Umbilical cord (tissue), 2 donors: ENCODE data around the gene TSPAN16. TPM values are rescaled to one million over a fixed set of nuclear protein-coding genes. Genes with fewer than 3 reads are reported as not detected.

Experiments
- DNase-seq: peaks from one replicate; pipeline ENCODE4 v3.0.0-alpha.2; 2015; ENCODE audit warnings: low spot score
- total RNA-seq: library from RNA; depleted of rRNA; stranded (reverse); fragments of >200 nt; gene quantifications from one replicate; pipeline ENCODE4 v1.2.3, GENCODE V29; 2014; ENCODE audit warnings: low replicate concordance; ENCODE audit not compliant: insufficient read depth

The TSPAN16 gene
- total RNA-seq = not detected

GRCh38 chr19:11295665-11296245 is at the start of gene TSPAN16:
Gene TSPAN16, plus strand, starts transcription at chr19:11296160. Its CDS starts 138 bp downstream, at chr19:11296298.
- no peak for DNase-seq

GRCh38 chr19:11246941-11247340 is 49.0 kb upstream of the TSPAN16 start:
- DNase-seq = no peak

- DNase-seq = no peak
These were observed 48.6 kb upstream of the TSPAN16 start for GRCh38 chr19:11247391-11247790.

GRCh38 chr19:11247934-11248333 is 48.0 kb upstream of the TSPAN16 start:
- no peak for DNase-seq

- DNase-seq = no peak
These were observed 47.1 kb upstream of the TSPAN16 start for GRCh38 chr19:11248852-11249251.

GRCh38 chr19:11251217-11251616 is 44.7 kb upstream of the TSPAN16 start:
- DNase-seq = no peak

GRCh38 chr19:11251650-11252314 is 44.2 kb upstream of the TSPAN16 start:
- no peak for DNase-seq

- DNase-seq = no peak
These were observed 43.1 kb upstream of the TSPAN16 start for GRCh38 chr19:11252665-11253355.

GRCh38 chr19:11254666-11255065 is 41.3 kb upstream of the TSPAN16 start:
- no peak for DNase-seq

- peak; percentile 83 for DNase-seq
These were observed 39.8 kb upstream of the TSPAN16 start for GRCh38 chr19:11256189-11256588.

GRCh38 chr19:11257846-11258380 is 38.0 kb upstream of the TSPAN16 start:
- no peak for DNase-seq

- DNase-seq = no peak
These were observed 35.0 kb upstream of the TSPAN16 start for GRCh38 chr19:11260996-11261395.

GRCh38 chr19:11261431-11261970 is 34.5 kb upstream of the TSPAN16 start:
- DNase-seq = no peak

GRCh38 chr19:11261971-11262839 is 33.8 kb upstream of the TSPAN16 start, which contains the start of gene DOCK6:
Gene DOCK6, minus strand, starts transcription at chr19:11262524. Its CDS starts 84 bp downstream, at chr19:11262440.
- DNase-seq = no peak

GRCh38 chr19:11263726-11264125 is 32.2 kb upstream of the TSPAN16 start:
- no peak for DNase-seq

- no peak for DNase-seq
These were observed 31.3 kb upstream of the TSPAN16 start for GRCh38 chr19:11264452-11265176.

GRCh38 chr19:11265177-11265784 is 30.7 kb upstream of the TSPAN16 start:
- DNase-seq = no peak

- DNase-seq = peak; percentile 60
These were observed 30.1 kb upstream of the TSPAN16 start for GRCh38 chr19:11265785-11266236.

- no peak for DNase-seq
These were observed 28.5 kb upstream of the TSPAN16 start for GRCh38 chr19:11267316-11268085.
